Renal pelvis (tissue), 4 donors: Measurements from ENCODE around the gene MRTFB. TPM values are rescaled to one million over a fixed set of nuclear protein-coding genes. Genes with fewer than 3 reads are reported as not detected.

Source experiments
- DNase-seq: peaks from one replicate; pipeline ENCODE4 v3.0.0-alpha.2; 2013
- polyA plus RNA-seq, 3 donors: library from polyadenylated mRNA; unstranded; fragments of 120-200 nt; gene quantifications; one replicate each; pipeline ENCODE4 v1.2.1, GENCODE V29; 2013; ENCODE audit not compliant: insufficient read length in 3 of 3

Gene MRTFB
- polyA plus RNA-seq, 3 donors: 29.9 to 41.4 (median 37.8) TPM

DNA sequence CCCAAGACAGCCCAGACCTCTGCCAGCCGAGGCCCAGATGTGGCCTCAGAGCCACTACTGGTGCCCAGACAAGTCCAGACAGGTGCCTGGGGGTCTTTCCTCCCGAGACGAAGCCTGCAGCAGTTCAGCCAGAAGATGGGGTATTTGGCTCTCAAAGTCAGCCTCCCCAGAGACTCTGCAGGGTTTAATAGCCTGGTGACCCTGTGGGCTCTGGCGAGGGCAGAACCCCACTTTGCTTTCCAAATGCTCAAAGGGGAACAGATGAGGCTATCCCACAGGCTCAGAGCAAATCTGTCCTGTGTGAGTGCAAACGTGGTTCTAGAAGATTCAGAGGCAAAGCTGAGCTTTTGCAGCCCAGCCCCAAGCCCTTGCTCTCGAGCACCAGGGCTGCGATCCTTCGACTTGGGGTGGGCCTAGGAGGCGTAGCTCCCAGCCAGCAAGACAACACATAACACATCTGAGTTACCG lies 236.0 kb downstream of the MRTFB start:
- no peak for DNase-seq

GRCh38 chr16:14307527-14308367 lies 236.6 kb downstream of the MRTFB start:
- no peak for DNase-seq

DNA sequence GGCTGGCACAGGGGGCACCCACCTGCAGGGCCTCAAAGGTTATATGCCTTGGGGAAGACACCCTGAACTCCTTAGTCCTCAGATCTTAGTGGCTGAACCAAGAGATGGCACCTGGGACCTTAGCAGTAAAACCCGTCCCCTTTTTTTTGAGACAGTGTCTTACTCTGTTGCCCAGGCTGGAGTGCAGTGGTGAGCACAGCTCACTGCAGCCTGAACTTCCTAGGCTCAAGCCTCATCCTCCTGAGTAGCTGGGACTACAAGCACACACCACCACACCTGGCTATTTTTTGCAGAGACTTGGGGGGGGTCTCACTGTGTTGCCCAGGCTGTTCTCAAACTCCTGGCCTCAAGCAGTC lies 237.2 kb downstream of the MRTFB start:
- DNase-seq: no peak

DNA sequence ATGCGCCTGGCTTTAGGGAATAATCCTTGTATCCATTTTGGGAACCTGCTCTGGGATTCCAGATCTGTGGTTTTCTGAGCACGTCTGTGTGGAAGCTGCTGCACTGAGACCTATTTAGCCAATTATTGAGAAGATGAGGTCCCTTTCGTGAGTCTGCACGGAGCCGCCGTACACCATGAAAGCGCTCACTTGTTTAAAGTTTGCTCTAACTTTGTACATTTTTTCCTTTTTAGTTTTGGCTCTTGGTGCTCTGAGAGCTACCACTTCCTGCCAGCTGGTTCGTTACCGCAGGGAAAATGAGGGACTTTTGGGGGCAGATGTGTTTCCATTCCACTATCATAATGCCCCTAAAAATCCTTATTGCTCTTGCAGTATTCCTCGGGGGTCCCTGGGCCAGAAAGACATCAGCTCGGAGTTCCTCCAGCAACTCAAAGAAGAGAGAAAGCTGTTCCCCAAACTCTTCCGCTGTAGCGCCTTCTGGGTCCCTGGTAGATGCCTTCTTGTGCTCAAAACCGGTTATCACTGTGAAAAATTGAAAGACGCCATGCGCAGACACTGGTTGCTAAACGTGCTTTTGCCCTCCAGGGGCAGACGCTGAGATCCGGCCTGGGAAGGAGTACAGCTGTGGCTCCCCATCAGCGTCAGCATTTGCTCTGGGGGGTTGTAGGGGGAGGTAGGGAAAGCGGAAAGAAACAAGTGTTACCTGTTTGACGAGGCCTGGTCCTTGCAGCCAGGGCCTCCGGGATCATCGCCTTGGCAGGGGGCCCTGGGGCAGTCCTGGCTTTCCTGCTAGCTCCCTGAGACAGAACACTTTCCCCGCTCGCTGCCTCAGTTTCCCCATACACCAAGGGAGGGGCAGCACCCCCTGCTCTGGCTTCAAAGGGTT lies 238.1 kb downstream of the MRTFB start:
- no peak for DNase-seq

GRCh38 chr16:14309906-14310305 lies 238.8 kb downstream of the MRTFB start:
- DNase-seq: no peak

DNA sequence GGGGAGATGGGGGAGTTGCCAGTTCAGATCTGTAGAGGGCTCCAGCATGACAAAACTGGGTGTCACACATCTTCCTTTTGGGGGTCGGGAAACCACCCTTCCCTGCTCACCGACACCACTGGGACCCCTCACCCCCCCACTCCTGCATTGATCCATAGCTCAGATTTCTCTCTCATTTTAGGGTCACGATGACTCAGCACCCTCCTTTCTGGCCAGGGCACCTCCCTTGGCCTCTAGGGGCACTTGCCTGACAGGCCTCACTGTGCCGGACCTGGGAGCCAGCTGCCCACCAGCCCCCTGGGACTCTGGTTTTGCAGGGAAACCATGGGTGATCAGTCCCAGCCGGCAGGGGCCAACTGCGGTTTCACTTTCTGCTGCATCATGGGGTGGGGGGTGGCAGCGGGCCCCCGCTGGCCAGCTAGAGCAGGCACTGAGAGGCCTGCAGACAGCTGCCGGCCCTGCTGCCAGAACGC lies 239.4 kb downstream of the MRTFB start:
- no peak for DNase-seq

- no peak for DNase-seq
Observed at GRCh38 chr16:14314116-14314515, 243.0 kb downstream of the MRTFB start.

DNA sequence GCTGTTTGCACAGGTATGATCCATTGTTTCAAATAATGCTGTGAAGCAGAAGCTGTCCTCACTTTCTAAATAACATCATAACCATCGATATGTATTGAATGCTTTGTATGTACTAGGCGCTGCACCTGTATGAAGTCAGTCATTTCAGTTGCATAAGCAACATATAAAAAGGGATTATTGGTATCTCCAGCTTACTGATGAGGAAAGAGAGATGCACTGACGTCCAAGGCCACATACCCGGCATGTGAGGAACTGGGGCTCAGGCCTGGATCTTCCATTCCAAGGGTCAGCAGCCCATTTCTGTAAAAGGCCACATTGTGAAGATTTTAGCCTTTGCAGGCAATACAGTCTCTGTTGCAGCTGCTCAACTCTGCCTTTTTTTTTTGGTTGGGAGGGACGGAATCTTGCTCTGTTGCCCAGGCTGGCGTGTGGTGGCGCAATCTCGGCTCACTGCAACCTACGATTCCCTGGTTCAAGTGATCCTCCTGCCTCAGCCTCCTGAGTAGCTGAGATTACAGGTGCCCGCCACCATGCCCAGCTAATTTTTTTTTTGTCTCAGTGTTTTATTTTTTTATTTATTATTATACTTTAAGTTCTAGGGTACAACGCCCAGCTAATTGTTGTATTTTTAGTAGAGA lies 244.7 kb downstream of the MRTFB start:
- DNase-seq: no peak

Other genes starting within 250 kb of the MRTFB start
- 10 to 100 TPM; 11.5 to 21.0 (median 14.5) TPM for gene ERCC4, start 151.2 kb upstream of the MRTFB start, polyA plus RNA-seq